Central memory CD4-positive, alpha-beta T cell (primary cell): Measurements from ENCODE around the gene PRPF19.

Source experiments
- DNase-seq: peaks from one replicate; pipeline ENCODE4 v3.0.0; 2022
- total RNA-seq, 3 experiments: gene quantifications; one replicate each; lab custom pipeline; 2026; lab: John Stamatoyannopoulos, UW

Gene PRPF19
- total RNA-seq = 63.2 to 166 (median 74.3) reads per million in 3 experiments

- DNase-seq = peak; percentile 99
Observed at GRCh38 chr11:60906132-60906972, at the start of gene PRPF19. Gene PRPF19, minus strand, starts transcription at chr11:60906585. Its CDS starts 203 bp downstream, at chr11:60906382.

GRCh38 chr11:60955571-60955970 lies 49.2 kb upstream of the PRPF19 start:
- DNase-seq = no peak

- no peak for DNase-seq
Observed at GRCh38 chr11:60954421-60954820, 48.0 kb upstream of the PRPF19 start.

- no peak for DNase-seq
Observed at GRCh38 chr11:60953781-60954180, 47.4 kb upstream of the PRPF19 start.

- no peak for DNase-seq
Observed at GRCh38 chr11:60952742-60953170, 46.4 kb upstream of the PRPF19 start.

- no peak for DNase-seq
Observed at GRCh38 chr11:60951904-60952741, 45.7 kb upstream of the PRPF19 start, which contains the start of gene SLC15A3. Gene SLC15A3, minus strand, starts transcription at chr11:60952176. Its CDS starts 625 bp downstream, at chr11:60951551.

- DNase-seq = no peak
Observed at GRCh38 chr11:60951606-60951903, 45.2 kb upstream of the PRPF19 start.

GRCh38 chr11:60950933-60951605 lies 44.7 kb upstream of the PRPF19 start:
- no peak for DNase-seq

GRCh38 chr11:60950024-60950423 lies 43.6 kb upstream of the PRPF19 start:
- DNase-seq = no peak

GRCh38 chr11:60948250-60948649 lies 41.9 kb upstream of the PRPF19 start:
- DNase-seq = no peak

GRCh38 chr11:60947700-60948099 lies 41.3 kb upstream of the PRPF19 start:
- DNase-seq = no peak

- no peak for DNase-seq
Observed at GRCh38 chr11:60946601-60947264, 40.3 kb upstream of the PRPF19 start.

GRCh38 chr11:60945295-60945667 lies 38.9 kb upstream of the PRPF19 start:
- no peak for DNase-seq

- no peak for DNase-seq
Observed at GRCh38 chr11:60944490-60945294, 38.3 kb upstream of the PRPF19 start.

- DNase-seq = no peak
Observed at GRCh38 chr11:60942970-60943565, 36.7 kb upstream of the PRPF19 start.

GRCh38 chr11:60942219-60942618 lies 35.8 kb upstream of the PRPF19 start:
- no peak for DNase-seq

- no peak for DNase-seq
Observed at GRCh38 chr11:60941371-60942119, 35.2 kb upstream of the PRPF19 start.

GRCh38 chr11:60939855-60940254 lies 33.5 kb upstream of the PRPF19 start:
- no peak for DNase-seq

GRCh38 chr11:60939301-60939700 lies 32.9 kb upstream of the PRPF19 start:
- DNase-seq = no peak

GRCh38 chr11:60938500-60938899 lies 32.1 kb upstream of the PRPF19 start:
- no peak for DNase-seq

- no peak for DNase-seq
Observed at GRCh38 chr11:60937811-60938210, 31.4 kb upstream of the PRPF19 start.
